NCI-H146 treated with DMSO at 0.1 percent for 48 hours (cell line): Measurements from ENCODE around the gene KCTD11.
"Not testable (repeated sequence)": the region's sequence is repeated elsewhere in the genome, so short reads cannot be mapped to it uniquely, and the experiment has no call there.

Source experiments
- DNase-seq: peaks from one replicate; lab custom pipeline; 2025; ENCODE audit not compliant: unreplicated experiment; lab: John Stamatoyannopoulos, UW

KCTD11 gene

DNA sequence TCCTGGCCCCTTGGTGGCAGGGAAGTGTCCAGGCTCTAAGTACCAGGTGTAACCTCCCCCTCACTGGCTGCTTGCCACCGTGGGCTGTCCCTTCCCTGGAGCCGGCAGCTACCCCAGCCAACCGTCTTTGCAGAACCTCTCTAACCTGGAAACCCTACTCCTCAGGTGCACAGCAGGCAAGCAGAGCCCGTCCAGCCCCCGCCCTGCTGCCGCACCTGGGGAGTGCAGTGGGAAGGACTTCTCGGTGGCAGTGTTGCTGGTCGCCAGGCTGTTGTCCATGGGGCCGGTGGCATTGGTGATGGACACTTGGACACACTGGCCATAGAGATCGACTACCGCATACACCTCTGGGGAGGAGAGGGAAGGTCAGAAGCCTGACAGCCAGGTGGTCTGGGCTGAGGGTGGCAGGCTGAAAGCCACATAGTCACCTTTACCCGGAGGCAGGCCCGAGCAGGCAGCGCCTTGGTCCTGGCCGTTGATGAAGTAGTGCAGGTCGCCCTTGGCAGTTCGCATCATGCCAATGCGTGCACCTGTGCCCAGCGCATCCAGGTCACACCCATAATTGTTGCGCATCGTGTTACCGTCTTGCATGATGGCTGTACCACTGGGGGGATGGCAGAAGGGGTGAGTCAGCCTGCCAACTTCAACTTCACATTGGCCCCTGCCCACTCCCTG lies 29.3 kb upstream of the KCTD11 start:
- no peak for DNase-seq

DNA sequence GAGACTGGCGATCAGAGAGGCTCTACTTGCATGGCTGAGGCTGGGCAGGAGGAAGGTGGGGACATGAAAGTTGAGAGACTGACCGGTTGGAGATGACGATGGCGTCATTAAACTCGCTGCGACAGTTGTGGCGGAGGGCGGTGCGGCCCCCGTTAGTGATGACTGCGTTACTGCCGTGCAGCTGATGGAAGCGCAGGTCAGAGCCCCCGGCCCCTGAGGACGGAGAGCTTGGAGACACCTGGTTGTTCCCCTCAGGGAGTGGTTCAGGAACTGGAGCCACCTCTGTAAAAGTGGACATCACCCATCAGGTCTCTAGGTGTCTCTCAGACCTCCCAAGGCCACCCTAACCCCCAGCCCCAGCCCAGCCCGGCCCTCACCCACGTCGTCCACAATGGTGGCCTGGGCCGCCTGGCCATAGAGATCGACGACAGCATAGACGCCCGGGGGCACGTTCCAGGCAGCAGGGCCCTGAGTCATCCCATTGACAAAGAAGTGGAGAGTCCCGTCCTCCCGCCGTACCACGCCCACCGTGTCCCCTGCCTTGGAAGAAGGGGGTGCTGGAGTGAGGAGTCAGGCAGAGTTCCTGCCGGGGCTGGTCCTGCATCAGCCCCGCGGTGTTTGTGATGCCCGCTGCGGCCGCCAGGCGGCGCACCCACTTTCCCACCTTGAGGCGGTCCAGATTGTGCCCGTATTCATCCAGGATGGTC lies 28.1 kb upstream of the KCTD11 start:
- DNase-seq: no peak

DNA sequence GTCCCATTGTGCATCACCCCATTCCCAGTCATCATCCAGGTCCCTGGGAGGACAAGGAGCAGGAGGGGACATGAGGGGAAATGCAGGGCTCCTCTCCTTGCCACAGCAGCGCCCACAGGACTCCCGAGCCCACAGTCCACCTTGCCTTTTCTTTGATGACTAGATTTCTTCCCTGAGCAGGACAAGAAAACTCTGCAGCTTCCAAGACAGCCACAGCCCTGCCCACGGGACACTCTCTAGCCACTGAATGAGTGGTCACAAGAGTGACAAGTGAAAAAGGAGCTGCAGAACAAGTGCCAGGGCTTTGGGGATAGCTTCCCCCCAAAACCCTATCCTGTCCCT lies 27.6 kb upstream of the KCTD11 start:
- DNase-seq: no peak

DNA sequence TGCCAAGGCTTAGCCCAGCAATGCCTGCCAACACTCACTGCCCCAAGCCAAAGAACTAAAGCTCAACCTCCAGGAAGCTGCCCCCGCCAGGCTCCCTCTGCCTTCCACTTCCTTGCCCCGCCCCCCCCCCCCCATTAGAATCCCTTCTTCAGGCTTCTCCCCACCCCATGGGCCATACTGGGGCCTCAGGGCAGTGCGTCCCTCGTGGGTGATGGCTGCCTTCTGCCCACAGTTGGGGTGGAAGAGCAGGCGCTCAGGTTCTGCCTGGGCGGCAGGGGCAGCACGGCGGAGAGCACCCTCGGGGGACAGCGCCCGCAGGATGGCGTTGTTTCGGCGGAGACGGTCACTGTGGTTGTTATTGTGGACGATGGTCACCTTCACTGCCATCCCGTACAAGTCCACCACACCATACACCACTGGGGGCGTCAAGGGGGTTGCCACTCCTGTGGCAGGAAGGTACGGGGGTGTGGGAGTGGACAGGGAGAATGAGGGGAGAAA lies 26.9 kb upstream of the KCTD11 start:
- no peak for DNase-seq

DNA sequence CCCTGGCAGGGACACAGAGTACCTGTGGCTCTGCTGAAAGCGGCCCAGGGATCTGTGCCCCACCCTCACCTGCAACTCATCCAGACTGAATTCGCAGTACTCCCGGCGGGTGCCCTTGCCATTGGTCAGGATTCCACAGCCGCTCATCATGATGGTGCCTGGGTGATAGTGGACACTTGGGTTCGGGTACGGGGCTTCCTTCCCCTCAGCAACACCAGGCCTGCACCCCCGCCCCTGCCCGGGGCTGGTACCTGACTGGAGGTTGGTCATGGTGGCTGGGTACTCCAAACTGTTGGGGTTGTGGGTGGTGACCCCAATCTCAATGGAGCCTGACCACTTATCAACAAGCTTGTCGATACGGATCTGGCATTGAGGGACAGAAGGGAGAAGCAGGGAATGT lies 25.8 kb upstream of the KCTD11 start:
- no peak for DNase-seq

DNA sequence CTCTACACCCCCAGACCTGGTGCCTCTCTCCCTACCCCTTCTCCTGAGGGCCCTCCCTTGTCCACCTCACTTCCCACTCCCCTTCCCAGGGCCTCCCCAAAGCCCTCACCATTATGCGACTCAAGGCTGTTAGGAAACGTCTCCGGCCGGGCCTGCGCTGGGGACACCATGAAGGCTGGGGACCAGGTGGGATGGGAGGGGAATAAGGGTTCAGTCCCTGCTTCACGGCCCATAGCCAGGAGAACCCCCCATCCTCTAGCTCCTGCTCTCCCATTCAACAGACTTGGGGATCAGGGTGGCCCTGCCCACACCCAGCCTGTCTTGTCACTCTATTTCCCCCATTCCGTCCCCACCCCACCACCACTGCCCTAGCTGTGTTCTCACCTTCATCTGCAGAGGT lies 24.9 kb upstream of the KCTD11 start:
- DNase-seq: no peak

DNA sequence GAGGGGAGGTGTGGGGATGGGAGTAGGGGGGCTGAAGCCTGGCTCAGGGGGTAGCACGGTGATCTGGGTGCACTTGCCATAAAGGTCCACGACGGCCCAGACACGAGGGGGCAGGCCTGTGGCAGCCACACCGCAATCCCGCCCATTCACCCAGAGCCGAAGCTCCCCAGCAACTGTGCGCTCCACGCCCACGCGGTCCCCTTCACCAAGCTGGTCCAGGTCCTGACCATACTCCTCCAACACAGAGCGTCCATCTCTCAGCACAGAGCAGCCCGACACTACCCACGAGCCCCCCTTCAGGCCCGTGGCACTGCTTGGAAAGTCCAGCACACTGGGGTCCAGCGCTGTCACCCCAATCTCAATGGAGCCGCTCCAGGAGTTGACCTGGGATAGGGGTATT lies 24.5 kb upstream of the KCTD11 start:
- no peak for DNase-seq

DNA sequence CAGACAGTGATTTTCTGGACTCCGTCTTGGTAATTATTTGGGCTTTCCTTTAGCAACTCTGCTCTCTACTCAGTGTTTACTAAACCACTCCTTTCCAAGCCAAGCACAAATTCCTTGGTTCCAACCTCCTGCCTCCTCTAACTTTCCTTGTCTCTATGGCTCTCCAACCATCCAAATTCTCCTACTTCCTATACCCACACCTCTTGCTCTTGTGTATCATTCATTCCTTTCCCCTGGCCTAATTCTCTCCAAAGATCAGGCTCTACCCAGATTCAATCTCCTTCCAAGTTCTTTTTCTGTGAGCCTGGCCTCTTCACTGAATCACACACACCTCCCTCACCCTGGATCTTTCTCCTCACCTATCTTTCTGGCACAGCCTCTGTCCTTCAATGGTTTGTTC lies 24.0 kb upstream of the KCTD11 start:
- no peak for DNase-seq

DNA sequence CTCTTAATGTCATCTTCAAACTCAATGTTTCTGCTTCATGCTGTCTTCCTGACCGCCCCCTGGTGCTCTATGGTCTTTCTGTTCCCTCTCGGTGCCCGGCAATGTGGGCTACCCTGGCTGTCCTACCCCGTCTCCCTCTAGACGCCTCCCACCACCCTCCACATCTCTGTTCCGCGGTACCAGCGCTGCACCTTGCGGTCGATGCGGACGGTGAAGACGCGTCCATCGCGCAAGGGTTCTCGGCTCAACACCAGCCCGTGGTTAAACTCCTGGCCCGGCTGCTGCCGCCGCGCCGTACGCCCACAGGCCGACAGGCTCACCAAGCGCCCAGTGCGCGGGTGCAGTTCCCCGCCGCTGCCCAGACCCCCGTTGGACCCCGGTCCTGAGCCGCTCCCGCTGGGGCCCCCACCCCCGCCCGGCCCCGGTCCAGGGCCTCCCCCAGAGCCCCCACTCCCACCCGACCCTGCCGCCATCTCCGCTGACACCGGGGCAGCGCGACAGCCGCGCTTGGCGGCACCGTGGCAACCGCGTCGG lies 23.1 kb upstream of the KCTD11 start, which contains the start of gene NEURL4:
Gene NEURL4, minus strand, starts transcription at position 496 of the 534 bp plus-strand sequence. Its CDS starts 23 bp downstream, at position 473.
- no peak for DNase-seq

DNA sequence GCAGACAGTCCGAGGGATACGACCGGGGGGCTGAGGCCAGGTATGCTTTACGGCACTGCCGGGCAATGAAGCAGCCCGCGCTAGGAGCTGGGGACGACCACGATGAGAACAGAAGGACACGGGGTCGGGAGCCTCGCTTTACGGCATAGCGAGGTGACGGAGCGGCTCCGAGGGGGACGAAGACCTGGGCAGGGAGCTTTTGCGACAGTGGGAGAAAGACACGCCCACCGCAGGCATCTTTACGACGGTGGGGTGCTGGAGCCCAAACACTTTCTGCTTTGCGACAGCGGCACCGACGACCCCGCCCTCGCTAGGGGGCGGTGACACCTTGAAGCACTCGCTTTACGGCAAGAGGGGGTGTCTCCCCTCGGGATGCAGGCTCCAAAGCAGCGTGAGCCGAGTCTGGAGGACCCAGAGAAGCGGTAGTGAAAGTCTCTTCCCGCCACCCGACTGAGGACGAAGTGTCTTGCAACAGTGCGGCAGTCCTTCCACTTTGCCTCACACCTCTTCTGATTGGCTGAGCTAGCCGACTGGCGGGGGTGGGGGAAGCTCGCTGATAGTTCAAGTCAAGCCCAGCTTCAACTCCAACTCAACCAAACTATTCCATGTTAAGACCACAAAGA lies 22.5 kb upstream of the KCTD11 start:
- peak; percentile 94 for DNase-seq

DNA sequence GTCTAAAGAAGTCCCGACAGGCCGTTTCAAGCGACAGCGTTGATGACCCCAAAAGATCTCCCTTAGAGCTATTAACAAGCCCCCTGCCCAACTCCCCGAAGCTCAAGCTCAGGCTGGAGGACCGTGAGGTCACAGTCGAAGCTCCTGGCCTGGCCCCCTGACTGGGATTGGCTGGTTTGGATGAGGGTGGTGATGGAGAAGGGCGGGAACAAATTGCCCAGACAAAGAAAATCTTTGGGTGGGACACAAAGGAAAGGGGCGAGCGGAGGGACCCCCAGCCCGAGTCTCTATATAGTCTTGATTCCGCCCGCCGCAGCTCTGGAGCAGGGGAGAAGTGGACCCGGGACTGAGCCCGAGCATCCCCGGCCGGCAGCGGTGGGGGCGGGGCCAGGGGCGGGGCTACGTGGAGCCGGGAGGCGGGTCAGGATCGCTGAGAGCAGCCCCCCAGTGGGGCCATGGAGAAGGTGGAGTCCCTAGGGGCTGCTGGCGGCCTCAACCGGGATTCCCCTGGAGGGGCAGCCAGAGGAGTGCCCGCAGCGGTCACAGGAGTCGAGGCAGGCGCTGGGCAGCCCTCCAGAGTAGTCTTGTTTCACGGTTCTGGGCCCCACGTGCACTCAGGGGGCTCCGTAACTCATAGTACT lies 21.8 kb upstream of the KCTD11 start:
- DNase-seq: peak; percentile 68

DNA sequence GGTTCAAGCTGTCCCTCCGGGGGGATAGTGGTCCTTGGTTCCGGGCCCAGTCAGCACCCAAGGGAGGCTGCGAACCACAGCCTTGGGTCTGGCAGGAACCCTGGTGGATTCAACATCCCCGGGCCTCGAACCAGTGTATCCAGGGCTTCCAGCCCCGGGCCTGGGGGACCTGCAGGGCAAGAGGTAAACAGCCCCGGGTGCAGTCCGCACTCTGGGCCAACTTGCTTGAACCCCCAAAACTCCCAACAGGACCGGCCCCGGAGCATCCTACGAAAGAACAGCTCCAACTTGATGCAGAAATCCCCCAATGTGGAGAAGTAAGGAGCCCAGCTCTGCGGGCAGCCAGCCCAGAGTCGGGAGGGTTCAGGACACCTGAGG lies 21.3 kb upstream of the KCTD11 start:
- DNase-seq: no peak

DNA sequence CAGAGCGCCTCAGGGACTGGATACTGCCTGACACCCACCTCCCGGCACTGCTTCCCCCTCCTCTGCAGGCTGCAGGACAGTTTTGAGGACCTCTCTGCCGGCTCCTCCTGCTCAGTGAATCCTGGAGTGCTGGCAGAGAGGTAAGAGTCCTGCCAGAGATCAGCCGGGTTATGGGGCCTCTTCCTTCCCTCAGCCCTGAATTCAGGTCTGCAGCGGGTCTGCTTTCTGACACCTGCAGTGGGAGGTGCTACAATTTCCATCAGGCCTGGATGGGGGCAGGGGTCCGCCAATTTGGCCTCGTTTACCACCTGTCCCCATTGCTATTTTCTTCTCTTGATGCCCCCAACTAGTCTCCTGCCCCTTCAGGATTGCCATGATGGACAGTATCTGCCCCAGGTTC lies 19.9 kb upstream of the KCTD11 start:
- no peak for DNase-seq

DNA sequence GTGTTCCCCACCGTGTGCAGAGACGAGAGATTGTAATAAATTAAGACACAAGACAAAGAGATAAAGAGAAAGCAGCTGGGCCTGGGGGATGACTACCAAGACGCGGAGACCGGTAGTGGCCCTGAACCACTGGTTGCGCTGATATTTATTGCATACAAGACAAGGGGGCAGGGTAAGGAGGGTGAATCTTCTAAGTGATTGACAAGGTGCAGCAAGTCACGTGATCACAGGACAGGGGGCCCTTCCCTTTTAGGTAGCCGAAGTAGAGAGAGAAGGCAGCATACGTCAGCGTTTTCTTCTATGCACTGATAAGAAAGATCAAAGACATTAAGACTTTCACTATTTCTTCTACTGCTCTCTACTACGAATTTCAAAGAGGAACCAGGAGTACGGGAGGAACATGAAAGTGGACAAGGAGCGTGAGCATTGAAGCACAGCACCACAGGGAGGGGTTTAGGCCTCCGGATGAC lies 19.3 kb upstream of the KCTD11 start:
- DNase-seq: not testable (repeated sequence)

DNA sequence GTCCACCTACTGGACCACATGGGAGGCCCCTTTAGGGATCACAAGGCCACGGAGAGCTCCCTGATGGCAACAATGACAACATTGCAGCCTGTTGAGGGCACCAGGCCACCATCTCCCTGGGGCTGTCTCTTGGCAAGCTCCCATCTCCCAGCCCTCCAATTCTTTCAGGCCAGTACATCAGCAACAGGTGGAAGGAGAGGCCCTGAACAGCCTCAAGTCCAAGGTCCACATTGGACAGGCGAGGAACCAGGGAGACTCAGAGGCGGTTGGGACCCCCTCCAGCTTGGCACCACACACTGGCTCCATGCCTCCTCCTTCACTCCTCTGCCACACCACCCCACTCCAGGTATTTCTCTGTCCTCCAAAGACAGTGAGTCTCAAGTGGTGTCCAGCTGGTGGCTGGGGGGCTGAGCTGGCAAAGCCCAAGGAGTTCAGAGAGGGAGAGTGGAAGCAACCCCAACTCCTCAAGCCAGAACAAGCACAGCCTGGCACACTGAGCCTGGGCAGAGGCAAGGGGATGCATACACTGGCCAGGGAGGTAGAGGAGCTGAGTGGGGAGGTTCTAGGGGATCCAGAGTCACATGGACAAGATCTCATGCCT lies 16.9 kb upstream of the KCTD11 start:
- DNase-seq: no peak

DNA sequence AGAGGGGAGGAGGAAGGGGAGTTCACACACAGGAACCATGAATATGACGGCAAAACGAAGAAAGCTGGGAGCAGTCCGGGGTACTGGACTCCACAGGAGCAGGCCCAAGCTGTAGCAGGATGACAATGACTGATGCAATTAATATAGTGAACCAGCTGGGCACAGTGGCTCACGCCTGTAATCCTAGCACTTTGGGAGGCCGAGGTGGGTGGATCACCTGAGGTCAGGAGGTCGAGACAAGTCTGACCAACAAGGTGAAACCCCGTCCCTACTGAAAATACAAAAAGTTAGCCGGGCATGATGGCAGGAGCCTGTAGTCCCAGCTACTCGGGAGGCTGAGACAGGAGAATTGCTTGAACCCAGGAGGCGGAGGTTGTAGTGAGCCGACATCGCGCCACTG lies 16.2 kb upstream of the KCTD11 start:
- not testable (repeated sequence) for DNase-seq

DNA sequence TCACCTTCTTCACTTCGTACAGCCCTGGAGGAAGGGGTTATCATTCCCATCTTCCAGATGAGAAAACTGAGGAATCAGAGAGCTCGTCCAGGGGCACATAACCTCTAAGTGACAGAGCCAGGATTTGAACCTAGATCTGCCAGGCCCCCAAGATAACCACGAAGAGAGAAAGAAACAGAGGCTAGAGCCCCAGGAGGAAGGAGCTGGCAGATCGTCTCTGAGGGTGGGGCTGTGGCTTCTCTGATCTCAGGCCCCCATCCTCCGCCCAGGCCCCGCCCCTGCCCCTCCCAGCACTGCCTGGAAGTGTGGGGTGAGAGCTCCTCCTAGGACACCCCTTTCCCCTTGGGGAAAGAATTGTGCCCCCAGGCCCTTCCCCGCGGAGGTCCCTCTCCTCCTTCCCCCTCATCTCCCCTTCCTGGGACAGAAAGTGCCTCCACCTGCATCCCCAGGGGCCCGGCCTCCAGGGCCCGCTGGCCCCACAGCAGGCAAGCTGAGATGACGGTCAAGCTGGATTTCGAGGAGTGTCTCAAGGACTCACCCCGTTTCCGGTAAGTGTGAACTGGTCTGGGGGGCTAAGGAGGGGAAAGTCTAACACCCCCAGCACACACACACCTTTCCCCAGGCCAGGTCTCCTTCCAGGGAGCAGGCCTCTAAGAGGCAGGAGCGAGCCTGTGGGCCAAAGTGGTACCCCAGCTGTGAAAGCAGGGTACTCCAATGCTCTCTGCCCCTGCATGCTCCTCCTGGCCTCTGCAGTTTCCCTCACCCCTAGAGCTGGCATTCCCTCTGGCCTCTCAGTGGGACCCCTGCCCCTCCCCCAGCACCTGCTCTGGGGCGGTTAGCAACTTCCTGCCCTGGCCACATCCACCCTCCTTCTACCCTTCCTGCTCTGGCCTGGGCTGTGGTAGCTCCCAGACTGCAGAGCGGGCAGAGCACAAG lies 15.5 kb upstream of the KCTD11 start, which contains the start of gene ACAP1:
Gene ACAP1, plus strand, starts transcription at position 290 of the 936 bp plus-strand sequence. Its CDS starts 206 bp downstream, at position 496.
- no peak for DNase-seq

DNA sequence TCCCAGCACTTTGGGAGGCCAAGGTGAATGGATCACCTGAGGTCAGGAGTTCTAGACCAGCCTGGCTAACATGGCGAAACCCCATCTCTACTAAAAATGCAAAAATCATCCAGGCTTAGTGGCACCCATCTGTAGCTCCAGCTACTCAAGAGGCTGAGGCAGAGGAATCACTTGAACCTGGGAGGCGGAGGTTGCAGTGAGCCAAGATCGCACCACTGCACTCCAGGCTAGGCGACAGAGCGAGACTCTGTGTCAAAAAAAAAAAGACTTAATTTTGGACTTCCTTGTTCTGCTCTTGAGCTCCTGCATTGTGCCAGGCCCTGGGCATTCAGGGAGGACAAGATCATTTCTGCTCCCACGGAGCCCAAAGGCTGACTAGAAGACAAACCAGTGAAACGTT lies 14.4 kb upstream of the KCTD11 start:
- DNase-seq: not testable (repeated sequence)

DNA sequence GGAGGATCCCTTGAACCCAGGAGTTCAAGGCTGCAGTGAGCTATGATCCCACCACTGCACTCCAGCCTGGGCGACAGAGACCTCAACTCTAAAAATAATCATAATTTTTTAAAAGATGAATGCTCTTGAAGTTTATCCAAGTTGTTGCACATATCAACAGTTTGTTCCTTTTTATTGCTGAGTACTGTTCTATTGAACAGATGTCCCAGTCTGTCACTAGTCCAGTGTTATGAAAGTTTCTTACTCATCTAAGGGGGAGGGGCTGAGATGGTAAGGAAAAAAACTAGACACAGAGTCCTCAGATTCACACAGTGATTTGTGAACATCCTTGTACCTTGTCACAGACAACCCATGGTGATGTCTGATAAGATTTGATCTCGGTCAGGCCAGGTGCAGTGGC lies 11.8 kb upstream of the KCTD11 start:
- no peak for DNase-seq

DNA sequence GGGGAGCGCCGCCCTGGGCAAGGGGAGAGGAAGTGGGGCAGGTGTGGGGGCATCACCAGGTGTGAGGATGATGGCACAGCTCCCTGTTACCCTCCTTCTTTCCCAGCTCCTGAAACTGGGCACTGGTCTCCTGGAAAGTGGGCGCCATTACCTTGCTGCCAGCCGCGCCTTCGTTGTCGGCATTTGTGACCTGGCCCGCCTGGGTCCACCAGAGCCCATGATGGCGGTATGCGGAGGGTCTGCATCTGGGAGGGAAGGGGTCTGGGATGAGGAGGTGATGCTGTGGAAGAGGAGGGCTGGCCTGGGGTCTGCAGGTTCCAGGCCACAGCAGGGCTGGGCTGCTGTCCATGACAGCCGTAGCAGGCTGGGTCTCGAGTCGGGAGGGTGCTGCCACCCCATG lies 10.1 kb upstream of the KCTD11 start:
- DNase-seq: no peak
